Large intestine (tissue), 3 donors: ENCODE measurements around the gene ADCYAP1. TPM values are rescaled to one million over a fixed set of nuclear protein-coding genes. Genes with fewer than 3 reads are reported as not detected.

Experiments used
- DNase-seq, 2 donors: peaks; one replicate each; pipeline versions ENCODE4 v3.0.0 to v3.0.0-alpha.2; 2013
- H3K27ac ChIP-seq: one replicate; pipeline ENCODE4 v1.5.1; 2013; ENCODE audit warnings: low read length
- H3K27me3 ChIP-seq: 2 replicates; pipeline ENCODE4 v1.6.1; 2013; ENCODE audit warnings: low read length; ENCODE audit not compliant: control insufficient read depth, insufficient read depth
- H3K36me3 ChIP-seq: 2 replicates; pipeline ENCODE4 v1.6.1; 2013; ENCODE audit warnings: low read length; ENCODE audit not compliant: control insufficient read depth, insufficient read depth
- H3K4me1 ChIP-seq: one replicate; pipeline ENCODE4 v1.6.1; 2013; ENCODE audit warnings: low read length; ENCODE audit not compliant: control insufficient read depth, insufficient read depth
- H3K4me3 ChIP-seq: one replicate; pipeline ENCODE4 v1.5.1; 2013; ENCODE audit warnings: low read length
- H3K9me3 ChIP-seq: one replicate; pipeline ENCODE4 v1.6.1; 2013; ENCODE audit warnings: mild to moderate bottlenecking, low read depth, low read length, moderate library complexity; ENCODE audit not compliant: control insufficient read depth
- WGBS: methylation state at CpG from one replicate; pipeline ENCODE4 v1.1.5; 2013; ENCODE audit warnings: low lambda C conversion rate; ENCODE audit not compliant: insufficient coverage; 5-methylcytosine and 5-hydroxymethylcytosine counted together
- polyA plus RNA-seq: library from polyadenylated mRNA; unstranded; fragments of 120-200 nt; gene quantifications from one replicate; pipeline ENCODE4 v1.2.1, GENCODE V29; 2013

The ADCYAP1 gene
- polyA plus RNA-seq, 1 donor, result 4.4 TPM

DNA sequence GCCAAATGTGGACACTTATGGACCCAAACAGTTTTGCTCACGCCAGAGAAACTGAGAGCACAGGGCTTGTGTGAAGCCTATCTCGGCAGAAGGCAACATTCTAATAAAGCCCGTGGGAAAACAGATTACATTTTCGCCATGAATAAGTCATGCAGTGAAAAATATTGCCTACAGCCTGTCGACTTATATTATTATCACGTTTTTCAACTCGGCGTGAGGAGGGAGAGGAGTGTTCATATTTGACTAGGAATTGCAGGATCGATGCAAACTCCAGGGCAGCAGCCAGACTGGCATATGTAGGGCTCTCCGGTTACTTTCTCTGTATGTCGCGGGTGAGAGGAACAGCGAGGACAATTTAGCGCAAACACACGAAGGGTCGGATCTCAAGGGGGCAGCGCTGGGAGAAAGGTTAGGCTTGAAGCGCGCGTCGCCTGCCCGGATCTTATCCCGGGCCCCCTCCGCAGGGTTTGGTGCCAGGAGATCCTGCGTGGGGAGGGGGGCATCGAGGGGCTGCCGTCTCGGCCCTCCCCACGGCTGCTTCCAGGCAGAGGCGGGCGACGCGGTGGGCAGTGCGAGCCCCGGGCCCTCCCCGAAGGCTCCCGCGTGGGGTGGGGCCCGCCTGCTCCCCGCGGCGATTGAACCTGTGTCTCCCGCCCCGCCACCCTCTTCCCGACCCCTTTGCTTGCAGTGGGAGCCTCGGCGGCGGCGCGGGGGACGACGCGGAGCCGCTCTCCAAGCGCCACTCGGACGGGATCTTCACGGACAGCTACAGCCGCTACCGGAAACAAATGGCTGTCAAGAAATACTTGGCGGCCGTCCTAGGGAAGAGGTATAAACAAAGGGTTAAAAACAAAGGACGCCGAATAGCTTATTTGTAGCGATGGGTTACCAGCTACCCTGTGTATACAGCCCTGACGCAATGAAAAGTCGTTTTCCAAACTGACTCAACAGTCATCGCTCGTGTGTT lies 4.4 kb downstream of the ADCYAP1 start:
- Histone ChIP-seq H3K27ac (no peak overlapping the region), H3K36me3 (no peaks in the 10 kb centered on the region), H3K4me1 (peaks cover 16% of the 10 kb centered on the region), H3K27me3 (peaks cover 80% of the 10 kb centered on the region), H3K9me3 (peaks cover 19% of the 10 kb centered on the region), H3K4me3 (peak overlapping the region; percentile 21)
- WGBS, result 0% methylated on average over 14 of the region's 69 CpGs
- no peak for DNase-seq

DNA sequence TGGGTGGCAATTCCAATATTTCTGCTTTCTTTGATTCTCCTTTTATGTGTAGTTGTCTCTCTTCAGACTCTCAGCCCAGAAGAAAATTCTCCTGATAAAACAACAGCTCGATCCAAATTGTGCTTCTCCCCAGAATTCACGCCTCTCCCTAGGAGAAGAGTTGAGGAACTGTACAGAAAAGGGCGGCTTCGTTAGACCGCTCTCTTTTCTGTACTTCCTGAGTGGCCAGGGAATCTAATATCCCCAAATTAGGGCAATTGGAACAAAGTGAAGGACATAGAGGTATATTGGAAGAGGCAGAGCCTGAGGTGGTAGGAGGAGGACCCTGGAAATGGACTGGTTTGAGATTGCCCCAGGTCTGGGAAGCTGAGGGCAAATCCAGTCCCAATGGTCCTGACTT lies 5.6 kb downstream of the ADCYAP1 start:
- no peak overlapping the region for H3K27ac ChIP-seq
- H3K4me3 ChIP-seq, result no peak overlapping the region
- H3K4me1 ChIP-seq, result peaks cover 16% of the 10 kb centered on the region
- H3K27me3 ChIP-seq, result peaks cover 68% of the 10 kb centered on the region
- WGBS, result 44% methylated on average over 3 of the region's 5 CpGs
- H3K9me3 ChIP-seq, result peaks cover 16% of the 10 kb centered on the region
- no peaks in the 10 kb centered on the region for H3K36me3 ChIP-seq
- no peak for DNase-seq

GRCh38 chr18:911025-911424 lies 6.4 kb downstream of the ADCYAP1 start:
- Histone ChIP-seq H3K4me3 (no peak overlapping the region), H3K9me3 (peaks cover 16% of the 10 kb centered on the region), H3K4me1 (peaks cover 16% of the 10 kb centered on the region), H3K27ac (no peak overlapping the region), H3K27me3 (peaks cover 60% of the 10 kb centered on the region), H3K36me3 (no peaks in the 10 kb centered on the region)
- DNase-seq, result no peak
- 0% methylated on average over 1 of the region's 2 CpGs for WGBS

DNA sequence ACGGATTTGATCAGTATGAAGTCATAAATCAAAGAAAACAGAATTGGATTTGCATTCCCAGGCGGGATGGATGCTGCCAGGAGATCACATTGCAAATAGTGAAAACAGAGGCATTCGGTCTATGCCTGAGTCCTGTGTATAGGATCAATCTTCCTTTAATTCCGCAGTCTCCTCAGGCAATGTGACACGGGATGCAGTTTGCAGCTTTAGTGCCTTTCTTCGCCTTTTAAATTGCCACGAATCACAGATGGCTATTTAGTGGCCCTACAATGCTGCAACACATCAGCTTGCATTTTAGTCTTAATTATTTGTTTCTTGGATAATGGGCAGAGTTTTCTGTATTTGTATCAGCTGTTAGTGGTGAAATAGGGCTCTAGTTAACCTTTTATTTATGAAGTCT lies 6.8 kb downstream of the ADCYAP1 start:
- Histone ChIP-seq H3K27me3 (peaks cover 55% of the 10 kb centered on the region), H3K9me3 (peaks cover 11% of the 10 kb centered on the region), H3K4me3 (no peak overlapping the region), H3K36me3 (no peaks in the 10 kb centered on the region), H3K4me1 (peaks cover 14% of the 10 kb centered on the region), H3K27ac (no peak overlapping the region)
- WGBS, result 0% methylated on average over 1 of the region's 7 CpGs
- no peak for DNase-seq

GRCh38 chr18:916562-916961 lies 11.9 kb downstream of the ADCYAP1 start:
- Histone ChIP-seq H3K4me1 (no peaks in the 10 kb centered on the region), H3K27ac (no peak overlapping the region), H3K4me3 (no peak overlapping the region), H3K36me3 (no peaks in the 10 kb centered on the region), H3K27me3 (peaks cover 8% of the 10 kb centered on the region), H3K9me3 (no peaks in the 10 kb centered on the region)
- DNase-seq, result no peak
- WGBS, result no CpG with 5 or more reads among the region's 1 CpG

GRCh38 chr18:919078-919477 lies 14.4 kb downstream of the ADCYAP1 start:
- Histone ChIP-seq H3K27me3 (peaks cover 4% of the 10 kb centered on the region), H3K36me3 (no peaks in the 10 kb centered on the region), H3K9me3 (no peaks in the 10 kb centered on the region), H3K27ac (no peak overlapping the region), H3K4me3 (no peak overlapping the region), H3K4me1 (no peaks in the 10 kb centered on the region)
- DNase-seq, result no peak
- no CpG with 5 or more reads among the region's 2 CpGs for WGBS

DNA sequence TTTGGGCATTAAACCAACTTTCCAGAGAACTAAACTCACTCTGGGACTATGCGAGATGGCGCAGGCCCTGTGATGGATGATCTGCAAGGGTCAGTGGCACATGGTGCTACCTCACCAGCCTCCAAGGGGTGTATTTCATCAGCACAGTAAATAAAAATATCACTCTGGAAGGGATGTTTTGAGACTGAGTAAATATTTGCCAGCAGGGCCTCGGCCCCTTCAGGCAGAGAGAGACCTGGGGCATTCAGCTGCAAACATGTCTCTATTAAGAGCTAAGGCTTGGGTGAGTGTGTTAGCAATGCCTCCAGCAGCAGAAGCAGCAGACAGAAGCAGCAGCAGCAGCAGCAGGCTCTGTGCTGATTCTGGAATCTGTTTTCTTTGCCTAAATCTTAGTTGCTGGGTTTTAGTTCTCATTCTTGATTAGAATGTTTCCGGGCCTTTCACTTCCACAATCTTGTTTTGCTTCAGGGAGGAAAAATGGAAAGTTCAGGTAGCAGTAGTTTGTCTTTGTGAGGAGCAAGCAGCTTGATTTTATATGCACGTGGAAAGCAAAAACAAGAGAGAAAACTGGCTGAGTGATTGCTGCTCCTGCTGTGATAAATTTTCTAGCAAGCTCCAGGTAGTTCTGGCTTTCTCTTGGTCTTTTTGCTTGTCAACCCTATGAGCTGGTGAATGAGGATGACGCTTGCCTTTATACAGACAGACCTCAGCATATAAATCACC lies 18.6 kb downstream of the ADCYAP1 start:
- Histone ChIP-seq H3K27me3 (peaks cover 4% of the 10 kb centered on the region), H3K36me3 (no peaks in the 10 kb centered on the region), H3K27ac (no peak overlapping the region), H3K9me3 (no peaks in the 10 kb centered on the region), H3K4me1 (no peaks in the 10 kb centered on the region), H3K4me3 (no peak overlapping the region)
- DNase-seq, result no peak
- WGBS, result 34% methylated on average over 2 of the region's 6 CpGs

DNA sequence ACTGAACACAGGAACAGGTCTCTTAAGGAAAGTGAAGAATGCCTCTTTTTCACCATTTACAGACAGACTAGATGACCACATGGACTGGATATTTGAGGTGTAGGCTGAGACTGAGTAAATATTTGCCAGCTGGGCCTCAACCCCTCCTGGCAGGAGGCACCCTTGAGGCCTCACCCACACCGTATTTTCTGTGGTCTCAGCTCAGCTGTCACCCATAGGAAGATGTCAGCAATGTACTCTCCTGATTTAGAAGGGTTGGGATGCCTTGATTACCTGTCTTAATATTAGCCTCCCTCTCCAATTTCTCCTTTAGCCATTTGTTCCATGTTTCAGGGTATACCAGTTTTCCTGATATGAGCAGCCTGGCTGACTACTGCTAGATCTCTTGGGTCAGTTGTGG lies 20.3 kb downstream of the ADCYAP1 start:
- WGBS, result no CpG with 5 or more reads among the region's 1 CpG
- DNase-seq, result no peak
- Histone ChIP-seq H3K27me3 (peaks cover 4% of the 10 kb centered on the region), H3K4me1 (no peaks in the 10 kb centered on the region), H3K4me3 (no peak overlapping the region), H3K36me3 (no peaks in the 10 kb centered on the region), H3K9me3 (no peaks in the 10 kb centered on the region), H3K27ac (no peak overlapping the region)

DNA sequence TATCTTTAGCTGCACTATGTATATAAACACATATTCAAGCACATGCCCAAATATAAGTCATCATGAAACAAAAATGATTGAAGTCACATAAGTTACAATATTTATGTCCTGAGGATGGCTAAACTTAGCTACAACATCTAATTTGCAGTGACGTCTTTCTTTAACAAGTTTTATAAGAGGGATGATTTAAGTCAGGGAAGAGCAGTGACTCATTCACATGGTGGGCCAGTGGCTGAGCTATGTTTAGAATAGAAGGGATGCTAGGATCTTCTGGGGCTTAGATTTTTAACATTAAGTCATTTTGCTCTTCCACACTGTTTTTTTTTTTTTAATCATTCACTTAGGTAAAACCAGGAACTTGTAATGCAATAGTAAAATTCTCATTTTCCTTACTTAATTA lies 22.3 kb downstream of the ADCYAP1 start:
- Histone ChIP-seq H3K27me3 (peaks cover 4% of the 10 kb centered on the region), H3K9me3 (no peaks in the 10 kb centered on the region), H3K4me3 (no peak overlapping the region), H3K4me1 (no peaks in the 10 kb centered on the region), H3K36me3 (no peaks in the 10 kb centered on the region), H3K27ac (no peak overlapping the region)
- no peak for DNase-seq
- WGBS, result no CpG with 5 or more reads among the region's 1 CpG

- Histone ChIP-seq H3K36me3 (no peaks in the 10 kb centered on the region), H3K27me3 (no peaks in the 10 kb centered on the region), H3K9me3 (no peaks in the 10 kb centered on the region), H3K4me1 (no peaks in the 10 kb centered on the region), H3K4me3 (no peak overlapping the region), H3K27ac (no peak overlapping the region)
- WGBS, result no CpG with 5 or more reads among the region's 2 CpGs
- DNase-seq, result no peak
Observed at GRCh38 chr18:933082-933481, 28.4 kb downstream of the ADCYAP1 start.
